GM13977 (cell line): ENCODE data around the gene RARG.

Experiments
- DNase-seq: peaks from one replicate; pipeline ENCODE4 v3.0.0; 2012; ENCODE audit warnings: low spot score
- CTCF ChIP-seq: IDR thresholded peaks from 2 replicates; pipeline ENCODE4 v1.5.1; 2012; ENCODE audit warnings: mild to moderate bottlenecking, control low read depth; ENCODE audit not compliant: insufficient read depth; ENCODE audit errors: extremely low read depth, missing control alignments
- in situ Hi-C: fragments of 300-500 bp; cut with MboI; formaldehyde crosslinking; loops from one replicate; pipeline ENCODE4 v1.12.0; 2022; ENCODE audit warnings: low sequenced_read_pairs, low pct_unique_long_range_greater_than_20kb, mixed read lengths, inconsistent platforms; ENCODE audit not compliant: unreplicated experiment

RARG gene

DNA sequence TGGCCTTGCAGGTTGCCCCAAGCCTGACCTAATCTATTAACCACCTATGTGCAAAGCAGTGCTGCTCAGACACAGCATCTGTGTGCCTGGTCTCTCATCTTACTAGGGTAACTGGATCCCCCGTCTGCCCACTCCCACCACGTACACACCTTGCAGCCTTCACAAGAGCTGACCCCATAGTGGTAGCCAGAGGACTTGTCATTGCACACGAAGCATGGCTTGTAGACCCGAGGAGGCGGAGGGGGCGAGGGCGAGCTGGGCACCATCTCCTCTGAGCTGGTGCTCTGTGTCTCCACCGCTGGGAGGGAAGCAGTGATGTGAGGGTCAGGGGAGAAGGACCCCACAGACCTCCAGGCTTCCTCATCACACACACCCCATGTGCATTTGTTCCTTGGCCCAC is 16.5 kb downstream of the RARG start:
- DNase-seq: no peak
- in situ Hi-C loops: loop anchor here (5.0 kb wide), 1 partner anchor 72 kb away; no protein-coding TSS in a partner anchor
- no peak for TF ChIP-seq CTCF

- DNase-seq: no peak
- TF ChIP-seq CTCF: no peak
- in situ Hi-C loops: loop anchor here (5.0 kb wide), 1 partner anchor 72 kb away; no protein-coding TSS in a partner anchor
These were observed 17.1 kb downstream of the RARG start for GRCh38 chr12:53214687-53215455.

- in situ Hi-C loops: no loop called here
- TF ChIP-seq CTCF: no peak
- no peak for DNase-seq
These were observed 17.8 kb downstream of the RARG start for GRCh38 chr12:53214221-53214620.

- in situ Hi-C loops: no loop called here
- TF ChIP-seq CTCF: peak; percentile 97
- DNase-seq: peak; percentile 82
These were observed 18.7 kb downstream of the RARG start for GRCh38 chr12:53213348-53213747.

GRCh38 chr12:53212931-53213330 is 19.1 kb downstream of the RARG start:
- in situ Hi-C loops: no loop called here
- DNase-seq: no peak
- no peak for TF ChIP-seq CTCF

GRCh38 chr12:53211476-53212381 is 20.3 kb downstream of the RARG start:
- no peak for DNase-seq
- in situ Hi-C loops: no loop called here

More at GRCh38 chr12:53211476-53212381, 20.3 kb downstream of the RARG start:
- peak; percentile 71 for TF ChIP-seq CTCF
